ENCODE results near the gene ITPK1.

Gene ITPK1

DNA sequence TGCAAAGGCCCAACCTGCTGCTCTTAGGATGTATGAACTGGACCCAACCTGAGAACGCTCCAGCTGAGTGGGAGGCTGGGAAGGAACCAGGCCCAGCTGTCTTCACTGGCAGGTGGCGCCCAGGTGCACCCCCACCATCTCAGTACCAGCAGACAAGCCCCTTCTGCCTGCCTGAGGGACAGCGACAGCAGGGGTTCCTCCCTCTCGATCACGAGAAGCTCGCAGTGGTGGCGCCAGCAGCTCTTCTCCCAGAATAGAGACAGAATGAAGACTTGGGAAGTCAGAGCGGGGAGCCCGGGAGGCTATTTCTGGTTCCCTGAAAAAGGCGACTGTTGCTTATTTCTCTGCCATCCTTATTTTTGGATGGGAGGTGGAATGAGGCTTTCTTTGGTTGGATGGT, 146.3 kb downstream of the ITPK1 start:
- FAIRE-seq (no peak), DNase-seq (ENCODE audit: insufficient read length, low spot score) (no peak)
- TF ChIP-seq, protein P1, sequence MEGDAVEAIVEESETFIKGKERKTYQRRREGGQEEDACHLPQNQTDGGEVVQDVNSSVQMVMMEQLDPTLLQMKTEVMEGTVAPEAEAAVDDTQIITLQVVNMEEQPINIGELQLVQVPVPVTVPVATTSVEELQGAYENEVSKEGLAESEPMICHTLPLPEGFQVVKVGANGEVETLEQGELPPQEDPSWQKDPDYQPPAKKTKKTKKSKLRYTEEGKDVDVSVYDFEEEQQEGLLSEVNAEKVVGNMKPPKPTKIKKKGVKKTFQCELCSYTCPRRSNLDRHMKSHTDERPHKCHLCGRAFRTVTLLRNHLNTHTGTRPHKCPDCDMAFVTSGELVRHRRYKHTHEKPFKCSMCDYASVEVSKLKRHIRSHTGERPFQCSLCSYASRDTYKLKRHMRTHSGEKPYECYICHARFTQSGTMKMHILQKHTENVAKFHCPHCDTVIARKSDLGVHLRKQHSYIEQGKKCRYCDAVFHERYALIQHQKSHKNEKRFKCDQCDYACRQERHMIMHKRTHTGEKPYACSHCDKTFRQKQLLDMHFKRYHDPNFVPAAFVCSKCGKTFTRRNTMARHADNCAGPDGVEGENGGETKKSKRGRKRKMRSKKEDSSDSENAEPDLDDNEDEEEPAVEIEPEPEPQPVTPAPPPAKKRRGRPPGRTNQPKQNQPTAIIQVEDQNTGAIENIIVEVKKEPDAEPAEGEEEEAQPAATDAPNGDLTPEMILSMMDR (IDR thresholded peaks at IDR 0.05; ENCODE audit: insufficient read depth, missing control alignments): no peak

DNA sequence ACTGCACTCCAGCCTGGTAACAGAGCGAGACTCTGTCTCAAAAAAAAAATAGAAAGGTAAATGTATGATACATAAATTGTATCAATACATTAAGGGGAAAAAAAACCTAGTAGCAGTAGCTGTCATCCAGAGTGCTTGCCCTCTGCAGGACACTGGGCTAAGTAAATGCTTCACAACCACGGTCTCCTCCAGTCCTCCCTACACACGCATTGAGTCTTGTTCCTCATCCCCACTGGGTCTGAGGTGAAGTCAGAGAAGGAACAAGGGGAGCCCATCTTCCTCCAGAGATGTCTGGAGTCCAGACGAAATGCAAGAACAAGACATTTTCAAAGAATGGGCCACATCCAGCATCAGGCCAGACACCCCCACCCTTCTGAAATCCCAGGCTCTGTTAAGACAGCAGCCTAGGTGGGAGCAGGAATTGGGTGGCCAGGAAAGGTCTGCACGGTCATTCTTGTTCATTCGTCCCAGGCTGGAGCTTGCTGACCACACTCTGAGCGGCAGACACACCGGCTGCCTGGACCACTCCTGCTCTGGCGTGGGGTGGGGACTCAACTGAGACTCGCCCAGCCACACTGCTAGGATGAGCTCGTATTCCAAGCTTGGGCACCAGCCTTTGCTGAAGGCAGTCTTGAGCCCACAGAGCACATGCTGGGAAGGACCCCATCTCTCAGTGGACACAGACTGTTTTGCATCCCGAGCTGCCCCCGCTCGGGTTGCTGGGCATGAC, 147.3 kb downstream of the ITPK1 start:
- TF ChIP-seq, protein P1 (IDR thresholded peaks at IDR 0.05; ENCODE audit: insufficient read depth, missing control alignments): no peak
- no peak for DNase-seq (ENCODE audit: insufficient read length, low spot score)
- FAIRE-seq: no peak

DNA sequence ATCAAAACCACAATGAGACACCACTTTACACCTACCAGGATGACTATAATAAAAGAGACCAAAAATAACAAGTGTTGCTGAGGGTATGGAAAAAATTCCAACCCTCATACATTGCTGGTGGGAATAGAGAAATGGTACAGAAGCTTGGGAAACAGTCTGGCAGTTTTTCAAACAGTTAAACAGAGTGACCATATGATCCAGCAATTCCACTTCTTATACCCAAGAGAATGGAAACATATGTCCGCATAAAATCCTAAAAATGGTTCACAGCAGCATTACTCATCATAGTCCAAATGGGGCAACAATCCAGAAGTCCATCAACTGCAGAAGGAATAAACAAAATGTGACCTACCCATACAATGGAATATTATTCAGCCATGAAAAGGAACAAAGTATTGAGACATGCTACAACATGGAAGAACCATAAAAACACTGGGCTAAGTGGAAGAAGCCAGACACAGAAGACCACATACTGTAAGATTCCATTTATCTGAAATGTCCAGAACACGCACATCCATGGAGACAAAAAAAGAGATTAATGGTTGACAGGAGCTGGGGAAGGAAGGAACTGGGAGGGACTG, 148.3 kb downstream of the ITPK1 start:
- FAIRE-seq (no peak), DNase-seq (ENCODE audit: insufficient read length, low spot score) (no peak)
- TF ChIP-seq, protein P1 (IDR thresholded peaks at IDR 0.05; ENCODE audit: insufficient read depth, missing control alignments): no peak

DNA sequence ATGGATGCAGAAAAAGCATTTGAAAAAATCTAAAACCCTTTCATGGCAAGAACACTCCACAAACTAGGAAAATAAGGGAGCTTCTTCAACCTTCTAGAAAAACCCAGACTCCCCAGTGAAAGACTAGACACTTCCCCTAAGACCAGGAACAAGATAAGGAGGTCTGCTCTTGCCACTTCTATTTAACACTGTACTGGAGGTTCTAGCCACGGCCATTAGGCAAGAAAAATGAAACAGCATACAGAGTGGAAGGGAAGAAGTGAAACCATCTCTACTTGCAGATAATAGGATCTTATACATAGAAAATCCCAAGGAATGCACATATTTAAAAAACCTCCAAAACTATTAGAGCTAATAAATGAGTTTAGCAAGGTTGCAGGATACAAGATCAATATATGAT, 150.4 kb downstream of the ITPK1 start:
- DNase-seq (ENCODE audit: insufficient read length, low spot score) (no peak), FAIRE-seq (no peak)
- TF ChIP-seq, protein P1 (IDR thresholded peaks at IDR 0.05; ENCODE audit: insufficient read depth, missing control alignments): no peak

DNA sequence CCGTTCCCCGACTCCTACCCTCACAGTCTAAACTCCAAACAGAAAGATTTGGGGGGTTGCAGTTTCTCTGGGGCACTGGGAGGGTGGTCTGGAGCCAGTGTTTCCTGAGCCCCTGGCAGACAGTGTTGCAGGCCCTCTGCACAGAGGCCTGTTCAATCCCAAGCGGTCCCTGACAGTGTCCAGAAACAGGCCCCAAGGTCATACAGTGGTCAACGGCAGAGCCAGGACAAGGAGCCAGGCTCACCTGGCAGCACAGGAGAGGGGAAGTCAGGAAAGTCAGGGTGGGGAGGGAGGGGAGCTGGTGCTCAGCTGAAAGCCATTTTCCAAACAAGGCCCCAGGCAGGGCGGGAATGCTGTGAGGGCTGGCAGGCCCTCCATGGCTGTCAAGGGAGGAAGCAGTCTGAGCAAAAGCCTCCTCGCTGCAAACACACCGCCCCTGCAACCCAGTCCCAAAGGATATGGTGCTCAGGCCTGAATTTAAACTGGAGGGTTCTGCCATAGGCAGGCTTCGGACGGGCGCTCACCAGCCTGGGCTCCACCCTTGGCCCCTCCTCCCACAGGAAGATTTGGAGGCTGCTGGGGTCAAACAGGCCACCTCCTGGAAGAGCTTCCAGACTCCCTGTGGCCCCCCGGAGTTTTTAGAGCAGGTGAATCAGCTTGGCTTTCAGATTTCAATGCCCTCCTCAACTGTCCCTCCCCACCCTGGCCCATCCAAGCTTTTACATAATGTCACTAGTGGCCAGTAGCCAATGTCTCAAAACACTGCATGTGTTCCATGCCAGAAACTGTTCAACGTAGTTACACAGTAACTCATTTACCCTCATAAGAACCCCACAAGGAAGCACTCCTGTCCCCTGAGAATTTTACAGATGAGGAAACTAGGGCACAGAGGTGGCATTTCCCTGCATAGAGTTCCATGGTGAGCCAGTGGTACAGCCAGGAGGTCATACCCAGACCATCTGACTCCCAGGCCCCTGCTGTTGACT, 151.3 kb downstream of the ITPK1 start:
- no peak for FAIRE-seq

DNA sequence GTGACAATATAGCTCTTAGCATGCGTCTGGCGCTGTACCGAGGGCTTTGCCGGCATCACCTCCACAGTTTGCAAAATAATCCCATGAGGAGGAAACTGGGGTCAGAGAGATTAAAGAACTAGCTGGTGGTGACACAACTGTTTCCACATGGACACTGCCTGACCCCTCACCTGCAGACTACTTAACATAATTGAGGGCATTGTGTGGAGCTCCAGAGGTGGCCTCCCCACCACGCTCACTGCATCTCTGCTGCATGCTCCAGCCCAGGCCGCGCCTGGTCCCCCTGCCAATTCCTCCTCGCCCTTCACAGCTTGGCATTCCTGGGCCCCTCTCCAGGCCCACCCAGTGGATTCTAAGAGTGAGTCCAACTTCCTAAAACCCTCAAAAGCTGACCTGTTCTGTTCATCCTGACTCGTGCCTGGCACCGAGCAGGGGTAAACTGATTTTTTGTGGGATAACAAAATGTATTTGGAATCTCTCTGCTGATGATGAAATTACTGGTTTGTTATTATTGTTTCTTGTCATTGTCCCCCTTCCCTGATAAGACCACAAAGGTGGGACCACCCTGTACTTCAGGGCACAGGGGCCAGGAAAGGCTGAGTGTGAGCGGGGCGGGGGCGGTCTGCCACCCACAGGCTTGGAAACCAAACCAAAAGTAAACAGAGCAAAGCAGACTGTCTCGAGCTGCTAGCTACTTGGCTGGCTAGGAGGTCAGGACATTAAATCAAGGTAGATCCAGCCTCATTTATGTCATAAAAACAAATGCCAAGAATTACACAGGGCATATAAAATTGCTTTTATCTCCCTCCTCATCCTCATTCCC, 152.2 kb downstream of the ITPK1 start:
- FAIRE-seq: no peak
- TF ChIP-seq, protein P1 (IDR thresholded peaks at IDR 0.05; ENCODE audit: insufficient read depth, missing control alignments): no peak

More for the DNA sequence above, 151.3 kb downstream of the ITPK1 start:
- DNase-seq (ENCODE audit: insufficient read length, low spot score): no peak
- TF ChIP-seq, protein P1 (IDR thresholded peaks at IDR 0.05; ENCODE audit: insufficient read depth, missing control alignments): no peak

More for the DNA sequence above, 152.2 kb downstream of the ITPK1 start:
- DNase-seq (ENCODE audit: insufficient read length, low spot score): no peak

Data from D721Med (cell line).